ENCODE data around the gene ZFP69B. TPM values are rescaled to one million over a fixed set of nuclear protein-coding genes. Genes with fewer than 3 reads are reported as not detected.

ZFP69B gene
- total RNA-seq, result 14.3 and 15.7 TPM in 2 replicates
- long read RNA-seq, partial matches to known transcripts, result 4 of 15 reads
- long read RNA-seq, other reads (novel, unspliced or antisense), result 10 of 15 reads

GRCh38 chr1:40449684-40450494, at the start of gene ZFP69B:
TSS of gene ZFP69B (plus strand) at chr1:40450476. CDS start at chr1:40450962, 486 bp downstream.
- TF ChIP-seq CTCF (conservative IDR thresholded peaks at IDR 0.05), result no peak
- Mint-ChIP-seq H3K27me3 (ENCODE audit: low read depth) (no peaks in the 10 kb centered on the region), H3K4me3 (peak within 1 kb of the TSS; percentile 94), H3K4me1 (peaks cover 27% of the 10 kb centered on the region), H3K27ac (ENCODE audit: unreplicated experiment) (peak within 1 kb of the TSS; percentile 98), H3K36me3 (ENCODE audit: low read depth) (peaks cover 44% of the 10 kb centered on the region), H3K9me3 (peaks cover 21% of the 10 kb centered on the region)
- DNase-seq (ENCODE audit: low read depth, low spot score), result peak; percentile 96

GRCh38 chr1:40401473-40402201, 48.6 kb upstream of the ZFP69B start:
- DNase-seq (ENCODE audit: low read depth, low spot score), result no peak
- Mint-ChIP-seq H3K27ac (ENCODE audit: unreplicated experiment) (no peak overlapping the region), H3K4me1 (peaks cover 4% of the 10 kb centered on the region)

GRCh38 chr1:40404670-40405462, 45.4 kb upstream of the ZFP69B start:
- H3K36me3 Mint-ChIP-seq (ENCODE audit: low read depth), result peaks cover 9% of the 10 kb centered on the region
- TF ChIP-seq CTCF (conservative IDR thresholded peaks at IDR 0.05), result peak; percentile 90
- no peak overlapping the region for H3K4me3 Mint-ChIP-seq
- no peak overlapping the region for H3K27ac Mint-ChIP-seq (ENCODE audit: unreplicated experiment)
- H3K9me3 Mint-ChIP-seq, result no peaks in the 10 kb centered on the region
- H3K27me3 Mint-ChIP-seq (ENCODE audit: low read depth), result no peaks in the 10 kb centered on the region
- no peak for DNase-seq (ENCODE audit: low read depth, low spot score)
- peaks cover 9% of the 10 kb centered on the region for H3K4me1 Mint-ChIP-seq

More at GRCh38 chr1:40401473-40402201, 48.6 kb upstream of the ZFP69B start:
- no peaks in the 10 kb centered on the region for H3K27me3 Mint-ChIP-seq (ENCODE audit: low read depth)
- no peak for TF ChIP-seq CTCF (conservative IDR thresholded peaks at IDR 0.05)
- no peaks in the 10 kb centered on the region for H3K36me3 Mint-ChIP-seq (ENCODE audit: low read depth)
- H3K4me3 Mint-ChIP-seq, result no peak overlapping the region
- H3K9me3 Mint-ChIP-seq, result no peaks in the 10 kb centered on the region

- peaks cover 9% of the 10 kb centered on the region for H3K36me3 Mint-ChIP-seq (ENCODE audit: low read depth)
- no peak for TF ChIP-seq CTCF (conservative IDR thresholded peaks at IDR 0.05)
- H3K4me1 Mint-ChIP-seq, result peaks cover 9% of the 10 kb centered on the region
- H3K9me3 Mint-ChIP-seq, result no peaks in the 10 kb centered on the region
- H3K27ac Mint-ChIP-seq (ENCODE audit: unreplicated experiment), result no peak overlapping the region
- no peak for DNase-seq (ENCODE audit: low read depth, low spot score)
- H3K27me3 Mint-ChIP-seq (ENCODE audit: low read depth), result no peaks in the 10 kb centered on the region
- no peak overlapping the region for H3K4me3 Mint-ChIP-seq
Observed at GRCh38 chr1:40405812-40406211, 44.5 kb upstream of the ZFP69B start.

- no peak for DNase-seq (ENCODE audit: low read depth, low spot score)
- no peaks in the 10 kb centered on the region for H3K9me3 Mint-ChIP-seq
- H3K36me3 Mint-ChIP-seq (ENCODE audit: low read depth), result peaks cover 9% of the 10 kb centered on the region
- H3K27me3 Mint-ChIP-seq (ENCODE audit: low read depth), result no peaks in the 10 kb centered on the region
- no peak overlapping the region for H3K27ac Mint-ChIP-seq (ENCODE audit: unreplicated experiment)
- no peak overlapping the region for H3K4me3 Mint-ChIP-seq
- no peak for TF ChIP-seq CTCF (conservative IDR thresholded peaks at IDR 0.05)
- H3K4me1 Mint-ChIP-seq, result peaks cover 16% of the 10 kb centered on the region
Observed at GRCh38 chr1:40407453-40407852, 42.8 kb upstream of the ZFP69B start.
